HEK293 (cell line): ENCODE results near the gene CDK6.

Experiments used
- KLF10 ChIP-seq: fragments of 450-650 bp; IDR thresholded peaks from 2 replicates; pipeline ENCODE4 v1.5.1; 2018; ENCODE audit warnings: missing biosample characterization, mild to moderate bottlenecking, missing genetic modification characterization
- MZF1 ChIP-seq: fragments of 450-650 bp; formaldehyde crosslinking; IDR thresholded peaks from 2 replicates; pipeline ENCODE4 v1.5.1; 2017; ENCODE audit warnings: missing biosample characterization, missing genetic modification characterization, borderline replicate concordance
- SCRT1 ChIP-seq: fragments of 450-650 bp; formaldehyde crosslinking; IDR thresholded peaks from 2 replicates; pipeline ENCODE4 v1.5.1; 2016; ENCODE audit warnings: missing biosample characterization, missing genetic modification characterization, borderline replicate concordance
- ZNF239 ChIP-seq: fragments of 450-650 bp; formaldehyde crosslinking; IDR thresholded peaks from 2 replicates; pipeline ENCODE4 v1.5.1; 2016; ENCODE audit warnings: missing biosample characterization, missing genetic modification characterization
- ZNF670 ChIP-seq: fragments of 450-650 bp; formaldehyde crosslinking; IDR thresholded peaks from 2 replicates; pipeline ENCODE4 v1.5.1; 2016; ENCODE audit warnings: missing biosample characterization, missing genetic modification characterization, low read depth
- ZSCAN30 ChIP-seq: fragments of 450-650 bp; IDR thresholded peaks from 2 replicates; pipeline ENCODE4 v1.5.1; 2018; ENCODE audit warnings: missing biosample characterization, mild to moderate bottlenecking, missing genetic modification characterization, moderate library complexity
- TF ChIP-seq, protein P1 (sequence below): fragments of 450-650 bp; formaldehyde crosslinking; IDR thresholded peaks from 2 replicates; pipeline ENCODE4 v1.5.1; 2016; ENCODE audit warnings: missing biosample characterization, missing genetic modification characterization
- TF ChIP-seq, protein P2 (sequence below): fragments of 450-650 bp; formaldehyde crosslinking; IDR thresholded peaks from 2 replicates; pipeline ENCODE4 v1.5.1; 2016; ENCODE audit warnings: missing biosample characterization, missing genetic modification characterization
- TF ChIP-seq, protein P3 (sequence below): IDR thresholded peaks from 2 replicates; pipeline ENCODE4 v1.6.1; 2011; ENCODE audit warnings: mild to moderate bottlenecking, low read depth, low read length, borderline replicate concordance

DNA sequence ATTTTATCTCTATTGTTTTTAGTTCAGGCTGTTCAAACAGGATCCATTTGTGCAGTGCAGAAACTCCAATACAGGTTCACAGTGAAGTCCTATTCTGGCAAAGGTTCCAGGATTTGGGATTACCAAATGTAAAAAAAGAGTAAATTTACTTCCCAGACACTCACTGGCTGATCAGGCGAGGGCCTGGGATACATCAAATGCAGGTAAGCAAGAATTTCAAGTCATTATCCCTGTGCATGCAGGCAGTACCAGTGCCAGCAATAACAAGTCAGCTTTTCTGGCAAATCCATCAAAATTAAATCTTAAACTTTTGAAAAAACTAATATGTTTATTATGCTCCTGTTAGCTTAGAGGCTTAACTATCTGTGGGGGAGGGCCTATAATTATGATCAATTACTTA is 6.3 kb downstream of the CDK6 start:
- TF ChIP-seq, protein P1, sequence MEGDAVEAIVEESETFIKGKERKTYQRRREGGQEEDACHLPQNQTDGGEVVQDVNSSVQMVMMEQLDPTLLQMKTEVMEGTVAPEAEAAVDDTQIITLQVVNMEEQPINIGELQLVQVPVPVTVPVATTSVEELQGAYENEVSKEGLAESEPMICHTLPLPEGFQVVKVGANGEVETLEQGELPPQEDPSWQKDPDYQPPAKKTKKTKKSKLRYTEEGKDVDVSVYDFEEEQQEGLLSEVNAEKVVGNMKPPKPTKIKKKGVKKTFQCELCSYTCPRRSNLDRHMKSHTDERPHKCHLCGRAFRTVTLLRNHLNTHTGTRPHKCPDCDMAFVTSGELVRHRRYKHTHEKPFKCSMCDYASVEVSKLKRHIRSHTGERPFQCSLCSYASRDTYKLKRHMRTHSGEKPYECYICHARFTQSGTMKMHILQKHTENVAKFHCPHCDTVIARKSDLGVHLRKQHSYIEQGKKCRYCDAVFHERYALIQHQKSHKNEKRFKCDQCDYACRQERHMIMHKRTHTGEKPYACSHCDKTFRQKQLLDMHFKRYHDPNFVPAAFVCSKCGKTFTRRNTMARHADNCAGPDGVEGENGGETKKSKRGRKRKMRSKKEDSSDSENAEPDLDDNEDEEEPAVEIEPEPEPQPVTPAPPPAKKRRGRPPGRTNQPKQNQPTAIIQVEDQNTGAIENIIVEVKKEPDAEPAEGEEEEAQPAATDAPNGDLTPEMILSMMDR (tag by site-specific recombination) = no peak
- no peak for TF ChIP-seq ZSCAN30 (tag by site-specific recombination)
- TF ChIP-seq, protein P2, sequence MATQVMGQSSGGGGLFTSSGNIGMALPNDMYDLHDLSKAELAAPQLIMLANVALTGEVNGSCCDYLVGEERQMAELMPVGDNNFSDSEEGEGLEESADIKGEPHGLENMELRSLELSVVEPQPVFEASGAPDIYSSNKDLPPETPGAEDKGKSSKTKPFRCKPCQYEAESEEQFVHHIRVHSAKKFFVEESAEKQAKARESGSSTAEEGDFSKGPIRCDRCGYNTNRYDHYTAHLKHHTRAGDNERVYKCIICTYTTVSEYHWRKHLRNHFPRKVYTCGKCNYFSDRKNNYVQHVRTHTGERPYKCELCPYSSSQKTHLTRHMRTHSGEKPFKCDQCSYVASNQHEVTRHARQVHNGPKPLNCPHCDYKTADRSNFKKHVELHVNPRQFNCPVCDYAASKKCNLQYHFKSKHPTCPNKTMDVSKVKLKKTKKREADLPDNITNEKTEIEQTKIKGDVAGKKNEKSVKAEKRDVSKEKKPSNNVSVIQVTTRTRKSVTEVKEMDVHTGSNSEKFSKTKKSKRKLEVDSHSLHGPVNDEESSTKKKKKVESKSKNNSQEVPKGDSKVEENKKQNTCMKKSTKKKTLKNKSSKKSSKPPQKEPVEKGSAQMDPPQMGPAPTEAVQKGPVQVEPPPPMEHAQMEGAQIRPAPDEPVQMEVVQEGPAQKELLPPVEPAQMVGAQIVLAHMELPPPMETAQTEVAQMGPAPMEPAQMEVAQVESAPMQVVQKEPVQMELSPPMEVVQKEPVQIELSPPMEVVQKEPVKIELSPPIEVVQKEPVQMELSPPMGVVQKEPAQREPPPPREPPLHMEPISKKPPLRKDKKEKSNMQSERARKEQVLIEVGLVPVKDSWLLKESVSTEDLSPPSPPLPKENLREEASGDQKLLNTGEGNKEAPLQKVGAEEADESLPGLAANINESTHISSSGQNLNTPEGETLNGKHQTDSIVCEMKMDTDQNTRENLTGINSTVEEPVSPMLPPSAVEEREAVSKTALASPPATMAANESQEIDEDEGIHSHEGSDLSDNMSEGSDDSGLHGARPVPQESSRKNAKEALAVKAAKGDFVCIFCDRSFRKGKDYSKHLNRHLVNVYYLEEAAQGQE (tag by site-specific recombination) = no peak
- TF ChIP-seq, protein P3, sequence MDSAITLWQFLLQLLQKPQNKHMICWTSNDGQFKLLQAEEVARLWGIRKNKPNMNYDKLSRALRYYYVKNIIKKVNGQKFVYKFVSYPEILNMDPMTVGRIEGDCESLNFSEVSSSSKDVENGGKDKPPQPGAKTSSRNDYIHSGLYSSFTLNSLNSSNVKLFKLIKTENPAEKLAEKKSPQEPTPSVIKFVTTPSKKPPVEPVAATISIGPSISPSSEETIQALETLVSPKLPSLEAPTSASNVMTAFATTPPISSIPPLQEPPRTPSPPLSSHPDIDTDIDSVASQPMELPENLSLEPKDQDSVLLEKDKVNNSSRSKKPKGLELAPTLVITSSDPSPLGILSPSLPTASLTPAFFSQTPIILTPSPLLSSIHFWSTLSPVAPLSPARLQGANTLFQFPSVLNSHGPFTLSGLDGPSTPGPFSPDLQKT = no peak
- TF ChIP-seq SCRT1 (tag by site-specific recombination) = no peak
- TF ChIP-seq MZF1 = no peak
- no peak for TF ChIP-seq ZNF670 (tag by site-specific recombination)
- TF ChIP-seq KLF10 = no peak
- TF ChIP-seq ZNF239 (tag by site-specific recombination) = no peak
